ENCODE data around the gene TRMU. TPM values are rescaled to one million over a fixed set of nuclear protein-coding genes. Genes with fewer than 3 reads are reported as not detected.

TRMU gene
- total and polyA plus RNA-seq, 2 experiments from 2014 or later, result 38.0 to 40.9 TPM

- Histone ChIP-seq H3K9me2 (replicated peaks; ENCODE audit: insufficient read depth) (no peaks in the 10 kb centered on the region), H3K79me2 (peaks cover 46% of the 10 kb centered on the region), H4K20me1 (ENCODE audit: insufficient read depth, poor library complexity, severe bottlenecking) (peaks cover 6% of the 10 kb centered on the region), H3K4me1 (ENCODE audit: insufficient read depth) (peaks cover 8% of the 10 kb centered on the region), H3K27ac (no peak overlapping the region), H3K36me3 (replicated peaks; ENCODE audit: insufficient read depth, low read depth) (no peaks in the 10 kb centered on the region), H3K9me3 (ENCODE audit: low read depth) (no peaks in the 10 kb centered on the region), H2AFZ (no peak overlapping the region), H3K4me2 (no peak overlapping the region), H3K27me3 (no peaks in the 10 kb centered on the region), H3K4me3 (no peak overlapping the region)
- no peak for DNase-seq (ENCODE audit: low spot score)
- WGBS (ENCODE audit: low lambda C conversion rate, missing lambda C conversion rate), result 94% methylated on average over 5 of the region's 5 CpGs
- TF ChIP-seq CTCF (IDR thresholded peaks at IDR 0.05; ENCODE audit: poor library complexity) (no peak), EZH2phosphoT487 (IDR thresholded peaks at IDR 0.05; ENCODE audit: low read depth, severe bottlenecking, unreplicated experiment) (no peak)
These were observed 4.4 kb downstream of the TRMU start for GRCh38 chr22:46339956-46340355.

- no peak overlapping the region for H3K4me3 ChIP-seq
- H3K79me2 ChIP-seq, result peaks cover 46% of the 10 kb centered on the region
- H4K20me1 ChIP-seq (ENCODE audit: insufficient read depth, poor library complexity, severe bottlenecking), result peaks cover 6% of the 10 kb centered on the region
- no peaks in the 10 kb centered on the region for H3K27me3 ChIP-seq
- TF ChIP-seq CTCF (IDR thresholded peaks at IDR 0.05; ENCODE audit: poor library complexity) (no peak), EZH2phosphoT487 (IDR thresholded peaks at IDR 0.05; ENCODE audit: low read depth, severe bottlenecking, unreplicated experiment) (no peak), EZH2 (IDR thresholded peaks at IDR 0.05; ENCODE audit: borderline replicate concordance) (no peak)
- H3K4me1 ChIP-seq (ENCODE audit: insufficient read depth), result peaks cover 8% of the 10 kb centered on the region
- no peaks in the 10 kb centered on the region for H3K9me3 ChIP-seq (ENCODE audit: low read depth)
- 93% methylated on average over 12 of the region's 13 CpGs for WGBS (ENCODE audit: low lambda C conversion rate, missing lambda C conversion rate)
- no peak overlapping the region for H2AFZ ChIP-seq
- no peak overlapping the region for H3K27ac ChIP-seq
- no peak overlapping the region for H3K4me2 ChIP-seq
- no peak for DNase-seq (ENCODE audit: low spot score)
- H3K36me3 ChIP-seq (replicated peaks; ENCODE audit: insufficient read depth, low read depth), result no peaks in the 10 kb centered on the region
- H3K9me2 ChIP-seq (replicated peaks; ENCODE audit: insufficient read depth), result no peaks in the 10 kb centered on the region
These were observed 5.2 kb downstream of the TRMU start for GRCh38 chr22:46340676-46341075.

- Histone ChIP-seq H3K9me2 (replicated peaks; ENCODE audit: insufficient read depth) (no peaks in the 10 kb centered on the region), H3K27me3 (no peaks in the 10 kb centered on the region), H3K4me1 (ENCODE audit: insufficient read depth) (no peaks in the 10 kb centered on the region), H3K79me2 (no peaks in the 10 kb centered on the region), H4K20me1 (ENCODE audit: insufficient read depth, poor library complexity, severe bottlenecking) (no peaks in the 10 kb centered on the region), H3K36me3 (replicated peaks; ENCODE audit: insufficient read depth, low read depth) (no peaks in the 10 kb centered on the region), H3K27ac (no peak overlapping the region), H3K4me2 (no peak overlapping the region), H2AFZ (no peak overlapping the region), H3K9me3 (ENCODE audit: low read depth) (no peaks in the 10 kb centered on the region), H3K4me3 (no peak overlapping the region)
- 87% methylated on average over 19 of the region's 19 CpGs for WGBS (ENCODE audit: low lambda C conversion rate, missing lambda C conversion rate)
- TF ChIP-seq CTCF (IDR thresholded peaks at IDR 0.05; ENCODE audit: poor library complexity) (no peak), EZH2phosphoT487 (IDR thresholded peaks at IDR 0.05; ENCODE audit: low read depth, severe bottlenecking, unreplicated experiment) (no peak), EZH2 (IDR thresholded peaks at IDR 0.05; ENCODE audit: borderline replicate concordance) (no peak)
- DNase-seq (ENCODE audit: low spot score), result no peak
These were observed 11.3 kb downstream of the TRMU start for GRCh38 chr22:46346680-46347405.

All from hepatocyte (in vitro differentiated cells).